Fibroblast of the aortic adventitia (primary cell): ENCODE data around the gene ITPKC. TPM values are rescaled to one million over a fixed set of nuclear protein-coding genes. Genes with fewer than 3 reads are reported as not detected.
"Not testable (repeated sequence)": the region's sequence is repeated elsewhere in the genome, so short reads cannot be mapped to it uniquely, and the experiment has no call there.

Source experiments
- DNase-seq: peaks from one replicate; pipeline ENCODE4 v3.0.0-alpha.2; 2010; ENCODE audit warnings: low read depth
- H3K4me3 ChIP-seq: 2 replicates; pipeline ENCODE4 v1.5.1; 2011; ENCODE audit warnings: low read depth, mild to moderate bottlenecking, control low read depth, low read length, moderate library complexity
- CTCF ChIP-seq: IDR thresholded peaks from 2 replicates; pipeline ENCODE4 v1.5.1; 2011; ENCODE audit warnings: mild to moderate bottlenecking, low read length, control low read depth, inconsistent platforms; ENCODE audit not compliant: insufficient read depth
- total RNA-seq: library from RNA; depleted of rRNA; stranded (reverse); fragments of >200 nt; gene quantifications from 2 replicates; pipeline ENCODE4 v1.2.3, GENCODE V29; 2012; ENCODE audit warnings: low replicate concordance

ITPKC gene
- total RNA-seq, 1 donor, result 12.7 TPM

DNA sequence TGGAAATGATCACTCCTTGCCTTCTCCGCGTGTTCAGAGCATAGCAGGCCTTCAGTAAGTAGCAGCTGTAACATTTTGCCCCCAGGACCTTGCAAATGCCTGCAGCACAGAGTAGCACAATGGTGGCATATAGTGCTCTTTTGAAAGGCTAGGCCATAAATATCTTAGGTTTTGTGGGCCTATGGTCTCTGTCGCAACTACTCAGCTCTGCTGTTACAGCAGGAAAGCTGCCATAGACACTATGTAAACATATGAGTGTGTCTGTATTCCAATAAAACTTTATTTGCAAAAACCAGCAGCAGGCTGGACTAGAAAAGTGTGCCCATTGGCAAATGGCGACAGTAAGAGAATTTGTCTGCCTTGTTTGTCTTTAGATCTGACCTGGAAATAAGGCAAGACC, 9.4 kb downstream of the ITPKC start:
- DNase-seq, result no peak

DNA sequence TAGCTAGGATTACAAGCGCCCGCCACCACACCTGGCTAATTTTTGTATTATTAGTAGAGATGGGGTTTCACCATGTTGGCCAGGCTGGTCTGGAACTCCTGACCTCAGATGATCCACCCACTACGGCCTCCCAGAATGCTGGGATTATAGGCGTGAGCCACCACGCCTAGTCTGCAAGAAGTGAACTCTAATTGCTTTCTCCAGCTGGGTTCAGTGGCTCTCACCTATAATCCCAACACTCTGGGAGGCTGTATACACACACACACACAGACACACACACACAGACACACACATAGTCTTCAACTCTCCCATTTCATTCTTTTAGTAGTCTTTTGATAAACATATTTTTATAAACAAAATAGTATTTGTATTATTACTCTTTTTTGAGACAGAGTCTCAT, 13.2 kb downstream of the ITPKC start:
- H3K4me3 ChIP-seq, DNase-seq: not testable (repeated sequence)

More for the DNA sequence above, 9.4 kb downstream of the ITPKC start:
- no peak for TF ChIP-seq CTCF
- no peak overlapping the region for H3K4me3 ChIP-seq

- H3K4me3 ChIP-seq, DNase-seq: not testable (repeated sequence)
Measured at GRCh38 chr19:40732304-40732703, 15.4 kb downstream of the ITPKC start.

- H3K4me3 ChIP-seq, result no peak overlapping the region
- DNase-seq, result no peak
- no peak for TF ChIP-seq CTCF
Measured at GRCh38 chr19:40733149-40733548, 16.2 kb downstream of the ITPKC start.

- H3K4me3 ChIP-seq, result no peak overlapping the region
- no peak for TF ChIP-seq CTCF
- no peak for DNase-seq
Measured at GRCh38 chr19:40735013-40735771, 18.3 kb downstream of the ITPKC start.

GRCh38 chr19:40736661-40737060, 19.7 kb downstream of the ITPKC start:
- DNase-seq, result no peak
- no peak for TF ChIP-seq CTCF
- no peak overlapping the region for H3K4me3 ChIP-seq

GRCh38 chr19:40737102-40737644, 20.3 kb downstream of the ITPKC start:
- no peak for TF ChIP-seq CTCF
- no peak overlapping the region for H3K4me3 ChIP-seq
- DNase-seq, result no peak
